Caco-2 (cell line): Measurements from ENCODE around the gene CCDC14. TPM values are rescaled to one million over a fixed set of nuclear protein-coding genes. Genes with fewer than 3 reads are reported as not detected.
"Not testable (repeated sequence)": the region's sequence is repeated elsewhere in the genome, so short reads cannot be mapped to it uniquely, and the experiment has no call there.

ENCODE experiments used
- BruUV-seq: library from RNA; stranded (reverse); fragments of 400-500 nt; replicated peaks from 2 replicates; lab custom pipeline; 2021; lab: Mats Ljungman, UMichigan
- CTCF ChIA-PET: fragments of 300-600 bp; sonication (Branson Sonifier 250); formaldehyde crosslinking; loops from one replicate; lab custom pipeline; 2022; ENCODE audit warnings: antibody characterized with exemption; lab: Charles Lee
- POLR2A ChIA-PET: fragments of 300-600 bp; sonication (Branson Sonifier 250); formaldehyde crosslinking; loops from one replicate; lab custom pipeline; 2022; ENCODE audit warnings: antibody characterized with exemption; lab: Charles Lee
- DNase-seq, 2 experiments: peaks; one replicate each; pipeline versions ENCODE4 v3.0.0 to v3.0.0-alpha.2; 2020 to 2022
- H3K27me3 ChIP-seq: replicated peaks from 2 replicates; pipeline ENCODE4 v1.6.0; 2011; ENCODE audit warnings: low read length; ENCODE audit not compliant: control insufficient read depth, insufficient read depth
- H3K36me3 ChIP-seq: 2 replicates; pipeline ENCODE4 v1.5.1; 2011; ENCODE audit warnings: low read length; ENCODE audit not compliant: control insufficient read depth, insufficient read depth
- H3K4me1 ChIP-seq: fragments of 250-450 bp; sonication (Bioruptor Pico); 2 replicates; pipeline ENCODE4 v1.5.1; 2020; ENCODE audit warnings: mild to moderate bottlenecking
- H3K4me3 ChIP-seq: 2 replicates; pipeline ENCODE4 v1.5.1; 2011; ENCODE audit warnings: low read depth, mild to moderate bottlenecking, control low read depth, low read length
- H3K9me3 ChIP-seq: fragments of 250-450 bp; sonication (Bioruptor Pico); 2 replicates; pipeline ENCODE4 v1.5.1; 2020; ENCODE audit warnings: mild to moderate bottlenecking, moderate library complexity
- H3K27ac Mint-ChIP-seq: one replicate; pipeline ENCODE4 v1.8.0; 2022; ENCODE audit warnings: mixed read lengths; ENCODE audit not compliant: unreplicated experiment
- H3K27me3 Mint-ChIP-seq: one replicate; pipeline ENCODE4 v1.8.0; 2022; ENCODE audit warnings: mixed read lengths; ENCODE audit not compliant: insufficient read depth, unreplicated experiment
- H3K36me3 Mint-ChIP-seq: one replicate; pipeline ENCODE4 v1.8.0; 2022; ENCODE audit warnings: mild to moderate bottlenecking, mixed read lengths; ENCODE audit not compliant: insufficient read depth, unreplicated experiment
- H3K4me1 Mint-ChIP-seq: one replicate; pipeline ENCODE4 v1.8.0; 2022; ENCODE audit warnings: low read depth, mixed read lengths; ENCODE audit not compliant: unreplicated experiment
- H3K4me3 Mint-ChIP-seq: one replicate; pipeline ENCODE4 v1.8.0; 2022; ENCODE audit warnings: mild to moderate bottlenecking, moderate library complexity, mixed read lengths; ENCODE audit not compliant: unreplicated experiment
- H3K9me3 Mint-ChIP-seq: one replicate; pipeline ENCODE4 v1.8.0; 2022; ENCODE audit warnings: mixed read lengths; ENCODE audit not compliant: unreplicated experiment
- CTCF ChIP-seq, 2 experiments: fragments of 200-600 bp in 1 of 2; IDR thresholded peaks; 1 replicate in 1 of 2; 2 replicates in 1 of 2; pipeline versions ENCODE4 v1.5.1 to v1.8.0; 2011 to 2022; ENCODE audit warnings: antibody characterized with exemption in 1 of 2, control low read depth in 1 of 2, inconsistent platforms in 1 of 2, low read depth in 1 of 2, low read length in 1 of 2, mild to moderate bottlenecking in 1 of 2, moderate library complexity in 1 of 2; ENCODE audit not compliant: insufficient read depth in 1 of 2, severe bottlenecking in 1 of 2, unreplicated experiment in 1 of 2
- intact Hi-C: fragments of 100-400 bp; cut with micrococcal nuclease; formaldehyde crosslinking; loops from one replicate; pipeline ENCODE4 v1.10.0; 2022; ENCODE audit not compliant: unreplicated experiment
- total RNA-seq: library from RNA; stranded (reverse); gene quantifications from 2 replicates; pipeline ENCODE4 v1.2.3, GENCODE V29; 2022

The CCDC14 gene
- total RNA-seq, 1 experiment from 2014 or later = 43.5 TPM

- no peak overlapping the region for H3K4me3 ChIP-seq
- intact Hi-C loops = no loop called here
- CTCF ChIA-PET = no interaction called here
- H3K27me3 ChIP-seq = no peaks in the 10 kb centered on the region
- POLR2A ChIA-PET = no interaction called here
- no peaks in the 10 kb centered on the region for H3K4me1 ChIP-seq
- no peaks in the 10 kb centered on the region for H3K4me1 Mint-ChIP-seq
- no peaks in the 10 kb centered on the region for H3K36me3 ChIP-seq
- peaks cover 11% of the 10 kb centered on the region for H3K9me3 Mint-ChIP-seq
- H3K36me3 Mint-ChIP-seq = no peaks in the 10 kb centered on the region
- no TSS peak for BruUV-seq
- H3K9me3 ChIP-seq = peaks cover 16% of the 10 kb centered on the region; the same call in 1 of the 2 replicates
- no peak for TF ChIP-seq CTCF (IDR thresholded peaks at IDR 0.05; ENCODE audit: insufficient read depth in 1 of 2, low read depth in 1 of 2, low read length in 1 of 2, severe bottlenecking in 1 of 2, unreplicated experiment in 1 of 2)
- no peak overlapping the region for H3K4me3 Mint-ChIP-seq
- no peak for DNase-seq
- no peaks in the 10 kb centered on the region for H3K27me3 Mint-ChIP-seq
- no peak overlapping the region for H3K27ac Mint-ChIP-seq
Measured at GRCh38 chr3:123892195-123892594, 68.8 kb downstream of the CCDC14 start.

GRCh38 chr3:123890991-123891390 lies 70.0 kb downstream of the CCDC14 start:
- BruUV-seq, H3K36me3 Mint-ChIP-seq, H3K36me3 ChIP-seq, H3K4me1 Mint-ChIP-seq, POLR2A ChIA-PET, H3K4me3 Mint-ChIP-seq, H3K27me3 ChIP-seq, DNase-seq, intact Hi-C loops, H3K4me1 ChIP-seq, H3K27ac Mint-ChIP-seq, CTCF ChIA-PET, H3K27me3 Mint-ChIP-seq, H3K4me3 ChIP-seq: not testable (repeated sequence)
- H3K9me3 Mint-ChIP-seq = peaks cover 11% of the 10 kb centered on the region
- H3K9me3 ChIP-seq = peaks cover 16% of the 10 kb centered on the region; the same call in 1 of the 2 replicates

GRCh38 chr3:123890162-123890561 lies 70.9 kb downstream of the CCDC14 start:
- H3K9me3 ChIP-seq = peaks cover 16% of the 10 kb centered on the region; the same call in 1 of the 2 replicates
- H3K27me3 ChIP-seq, H3K4me1 ChIP-seq, H3K27me3 Mint-ChIP-seq, CTCF ChIA-PET, H3K36me3 Mint-ChIP-seq, DNase-seq, intact Hi-C loops, POLR2A ChIA-PET, BruUV-seq, H3K4me1 Mint-ChIP-seq, H3K27ac Mint-ChIP-seq, H3K36me3 ChIP-seq, H3K4me3 Mint-ChIP-seq, H3K4me3 ChIP-seq: not testable (repeated sequence)
- peaks cover 11% of the 10 kb centered on the region for H3K9me3 Mint-ChIP-seq

- peaks cover 4% of the 10 kb centered on the region for H3K27me3 Mint-ChIP-seq
- no peak overlapping the region for H3K4me3 Mint-ChIP-seq
- no peak overlapping the region for H3K27ac Mint-ChIP-seq
- no peaks in the 10 kb centered on the region for H3K9me3 Mint-ChIP-seq
- Histone ChIP-seq H3K27me3 (no peaks in the 10 kb centered on the region), H3K4me1 (no peaks in the 10 kb centered on the region), H3K4me3 (no peak overlapping the region), H3K9me3 (no peaks in the 10 kb centered on the region), H3K36me3 (no peaks in the 10 kb centered on the region)
- POLR2A ChIA-PET = no interaction called here
- intact Hi-C loops = no loop called here
- H3K36me3 Mint-ChIP-seq = no peaks in the 10 kb centered on the region
- TF ChIP-seq CTCF (IDR thresholded peaks at IDR 0.05; ENCODE audit: insufficient read depth in 1 of 2, low read depth in 1 of 2, low read length in 1 of 2, severe bottlenecking in 1 of 2, unreplicated experiment in 1 of 2) = no peak
- no peaks in the 10 kb centered on the region for H3K4me1 Mint-ChIP-seq
- DNase-seq = no peak
- CTCF ChIA-PET = no interaction called here
- no TSS peak for BruUV-seq
Measured at GRCh38 chr3:123884993-123885392, 76.0 kb downstream of the CCDC14 start.
